ENCODE data around the gene ZNF319.

The ZNF319 gene

GRCh38 chr16:58034774-58035173 lies 34.3 kb upstream of the ZNF319 start:
- Histone ChIP-seq H3K27ac (ENCODE audit: low read length) (no peak overlapping the region), H3K9me3 (ENCODE audit: control insufficient read depth in 1 of 2, low read length in 2 of 2) (no peaks in the 10 kb centered on the region), H3K27me3 (ENCODE audit: low read depth, low read length) (no peaks in the 10 kb centered on the region), H3K4me3 (ENCODE audit: low read depth in 1 of 2, low read length in 2 of 2) (no peak overlapping the region), H3K4me1 (ENCODE audit: control insufficient read depth in 1 of 2, insufficient read depth in 2 of 2, low read length in 2 of 2) (peaks cover 5 to 9% of the 10 kb centered on the region in 2 donors), H3K36me3 (ENCODE audit: control insufficient read depth in 1 of 2, insufficient read depth in 2 of 2, low read length in 2 of 2) (peaks cover 0 to 12% of the 10 kb centered on the region in 2 donors)

- H3K27me3 ChIP-seq (ENCODE audit: low read depth, low read length): no peaks in the 10 kb centered on the region
- no peak overlapping the region for H3K4me3 ChIP-seq (ENCODE audit: low read depth in 1 of 2, low read length in 2 of 2)
- H3K4me1 ChIP-seq (ENCODE audit: control insufficient read depth in 1 of 2, insufficient read depth in 2 of 2, low read length in 2 of 2): peaks cover 5 to 9% of the 10 kb centered on the region in 2 donors
- peaks cover 0 to 7% of the 10 kb centered on the region in 2 donors for H3K36me3 ChIP-seq (ENCODE audit: control insufficient read depth in 1 of 2, insufficient read depth in 2 of 2, low read length in 2 of 2)
- no peak overlapping the region for H3K27ac ChIP-seq (ENCODE audit: low read length)
- no peaks in the 10 kb centered on the region for H3K9me3 ChIP-seq (ENCODE audit: control insufficient read depth in 1 of 2, low read length in 2 of 2)
Measured at GRCh38 chr16:58034128-58034685, 33.7 kb upstream of the ZNF319 start.

DNA sequence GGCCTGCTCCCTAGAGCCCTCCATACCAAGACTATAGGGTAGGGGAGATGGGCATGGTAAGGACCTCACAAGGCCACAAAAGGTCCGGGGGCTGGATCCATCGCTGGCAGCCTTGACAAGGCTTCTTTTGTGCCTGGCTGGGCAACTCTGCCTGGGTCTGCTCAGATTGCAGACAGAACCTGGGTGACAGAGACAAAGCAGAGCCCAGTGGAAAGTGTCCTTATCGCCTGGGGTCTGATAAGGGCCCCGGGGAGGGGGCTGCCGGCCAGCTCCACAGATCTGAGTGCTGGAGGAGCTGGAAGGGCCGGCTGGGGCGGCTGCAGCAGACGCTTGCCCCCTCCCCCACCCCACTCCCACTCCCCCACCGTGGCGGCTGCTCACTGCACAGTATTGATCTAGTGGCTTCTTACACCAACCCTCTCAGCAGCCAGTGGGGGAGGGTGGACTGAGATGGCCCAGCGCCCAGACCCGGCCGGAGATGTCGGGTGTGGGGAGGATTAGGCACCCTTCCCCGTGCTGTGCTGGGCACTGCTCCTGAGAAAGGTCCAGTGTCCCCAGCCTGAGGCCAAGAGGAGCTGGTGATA lies 32.3 kb upstream of the ZNF319 start:
- H3K27ac ChIP-seq (ENCODE audit: low read length): no peak overlapping the region
- peaks cover 5 to 12% of the 10 kb centered on the region in 2 donors for H3K4me1 ChIP-seq (ENCODE audit: control insufficient read depth in 1 of 2, insufficient read depth in 2 of 2, low read length in 2 of 2)
- H3K4me3 ChIP-seq (ENCODE audit: low read depth in 1 of 2, low read length in 2 of 2): no peak overlapping the region

GRCh38 chr16:58031016-58031800 lies 30.7 kb upstream of the ZNF319 start:
- H3K4me3 ChIP-seq (ENCODE audit: low read depth in 1 of 2, low read length in 2 of 2): no peak overlapping the region
- H3K36me3 ChIP-seq (ENCODE audit: control insufficient read depth in 1 of 2, insufficient read depth in 2 of 2, low read length in 2 of 2): no peaks in the 10 kb centered on the region
- no peak overlapping the region for H3K27ac ChIP-seq (ENCODE audit: low read length)
- no peaks in the 10 kb centered on the region for H3K27me3 ChIP-seq (ENCODE audit: low read depth, low read length)
- H3K9me3 ChIP-seq (ENCODE audit: control insufficient read depth in 1 of 2, low read length in 2 of 2): no peaks in the 10 kb centered on the region
- peaks cover 5 to 26% of the 10 kb centered on the region in 2 donors for H3K4me1 ChIP-seq (ENCODE audit: control insufficient read depth in 1 of 2, insufficient read depth in 2 of 2, low read length in 2 of 2)

More for the DNA sequence above, 32.3 kb upstream of the ZNF319 start:
- no peaks in the 10 kb centered on the region for H3K27me3 ChIP-seq (ENCODE audit: low read depth, low read length)
- H3K9me3 ChIP-seq (ENCODE audit: control insufficient read depth in 1 of 2, low read length in 2 of 2): no peaks in the 10 kb centered on the region
- peaks cover 0 to 3% of the 10 kb centered on the region in 2 donors for H3K36me3 ChIP-seq (ENCODE audit: control insufficient read depth in 1 of 2, insufficient read depth in 2 of 2, low read length in 2 of 2)

GRCh38 chr16:58030136-58030840 lies 29.8 kb upstream of the ZNF319 start:
- Histone ChIP-seq H3K4me3 (ENCODE audit: low read depth in 1 of 2, low read length in 2 of 2) (no peak overlapping the region), H3K27ac (ENCODE audit: low read length) (no peak overlapping the region), H3K4me1 (ENCODE audit: control insufficient read depth in 1 of 2, insufficient read depth in 2 of 2, low read length in 2 of 2) (peaks cover 5 to 32% of the 10 kb centered on the region in 2 donors), H3K36me3 (ENCODE audit: control insufficient read depth in 1 of 2, insufficient read depth in 2 of 2, low read length in 2 of 2) (no peaks in the 10 kb centered on the region), H3K9me3 (ENCODE audit: control insufficient read depth in 1 of 2, low read length in 2 of 2) (no peaks in the 10 kb centered on the region), H3K27me3 (ENCODE audit: low read depth, low read length) (no peaks in the 10 kb centered on the region)

DNA sequence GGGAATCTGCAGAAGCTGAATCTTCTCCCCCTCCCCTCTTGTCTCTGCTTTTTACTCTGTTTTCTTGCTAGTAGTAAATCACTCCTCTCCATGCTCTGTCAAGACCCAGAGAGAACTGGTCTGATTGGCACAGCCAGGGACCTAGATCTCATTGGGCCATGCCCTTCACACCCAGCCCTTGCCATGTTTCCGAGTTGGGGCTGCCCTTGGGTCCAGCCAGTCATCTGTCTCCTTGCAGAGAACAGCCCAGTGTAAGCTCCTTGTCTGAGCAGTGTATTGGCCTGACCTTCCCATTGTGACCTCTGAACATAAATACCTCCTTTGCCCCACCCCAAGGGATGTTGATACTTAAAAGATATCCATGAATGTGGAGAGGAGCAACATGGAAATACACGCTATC lies 28.9 kb upstream of the ZNF319 start:
- H3K36me3 ChIP-seq (ENCODE audit: control insufficient read depth in 1 of 2, insufficient read depth in 2 of 2, low read length in 2 of 2): no peaks in the 10 kb centered on the region
- H3K9me3 ChIP-seq (ENCODE audit: control insufficient read depth in 1 of 2, low read length in 2 of 2): no peaks in the 10 kb centered on the region
- no peak overlapping the region for H3K27ac ChIP-seq (ENCODE audit: low read length)
- no peak overlapping the region for H3K4me3 ChIP-seq (ENCODE audit: low read depth in 1 of 2, low read length in 2 of 2)
- no peaks in the 10 kb centered on the region for H3K27me3 ChIP-seq (ENCODE audit: low read depth, low read length)
- H3K4me1 ChIP-seq (ENCODE audit: control insufficient read depth in 1 of 2, insufficient read depth in 2 of 2, low read length in 2 of 2): peaks cover 5 to 40% of the 10 kb centered on the region in 2 donors

GRCh38 chr16:58028541-58029070 lies 28.1 kb upstream of the ZNF319 start:
- Histone ChIP-seq H3K4me3 (ENCODE audit: low read depth in 1 of 2, low read length in 2 of 2) (no peak overlapping the region), H3K9me3 (ENCODE audit: control insufficient read depth in 1 of 2, low read length in 2 of 2) (no peaks in the 10 kb centered on the region), H3K36me3 (ENCODE audit: control insufficient read depth in 1 of 2, insufficient read depth in 2 of 2, low read length in 2 of 2) (no peaks in the 10 kb centered on the region), H3K4me1 (ENCODE audit: control insufficient read depth in 1 of 2, insufficient read depth in 2 of 2, low read length in 2 of 2) (peaks cover 5 to 41% of the 10 kb centered on the region in 2 donors), H3K27ac (ENCODE audit: low read length) (no peak overlapping the region), H3K27me3 (ENCODE audit: low read depth, low read length) (no peaks in the 10 kb centered on the region)

DNA sequence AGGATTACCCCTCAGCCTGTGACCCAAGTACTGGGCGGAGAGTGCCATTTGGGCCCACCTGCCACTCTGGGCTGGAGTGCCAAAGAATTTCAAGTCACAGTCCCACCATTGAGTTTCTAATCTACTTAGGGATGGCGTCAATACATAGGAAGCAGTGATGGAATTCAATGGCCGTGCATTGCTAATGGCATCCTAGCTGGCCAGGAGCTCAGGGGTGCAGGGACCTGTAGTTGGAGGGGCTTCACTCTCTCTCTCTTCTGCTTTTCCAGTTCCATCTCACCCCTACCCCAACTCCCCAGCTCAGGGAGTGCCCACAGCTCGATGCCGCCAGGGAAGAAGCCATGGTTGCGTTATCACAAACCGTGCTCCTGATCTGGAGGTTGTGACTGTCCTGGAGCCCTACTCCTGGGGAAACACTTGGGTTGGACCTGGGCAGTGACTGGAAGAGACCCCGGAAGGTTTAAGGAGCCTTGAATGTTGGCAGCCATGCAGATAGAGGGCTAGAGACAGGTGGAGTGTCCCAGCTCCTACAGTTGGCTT lies 27.5 kb upstream of the ZNF319 start:
- H3K4me1 ChIP-seq (ENCODE audit: control insufficient read depth in 1 of 2, insufficient read depth in 2 of 2, low read length in 2 of 2): peaks cover 10 to 44% of the 10 kb centered on the region in 2 donors
- H3K4me3 ChIP-seq (ENCODE audit: low read depth in 1 of 2, low read length in 2 of 2): peak overlapping the region in 1 of 2 donors; percentile 84
- H3K27ac ChIP-seq (ENCODE audit: low read length): no peak overlapping the region
- no peaks in the 10 kb centered on the region for H3K9me3 ChIP-seq (ENCODE audit: control insufficient read depth in 1 of 2, low read length in 2 of 2)
- H3K36me3 ChIP-seq (ENCODE audit: control insufficient read depth in 1 of 2, insufficient read depth in 2 of 2, low read length in 2 of 2): no peaks in the 10 kb centered on the region
- H3K27me3 ChIP-seq (ENCODE audit: low read depth, low read length): no peaks in the 10 kb centered on the region

DNA sequence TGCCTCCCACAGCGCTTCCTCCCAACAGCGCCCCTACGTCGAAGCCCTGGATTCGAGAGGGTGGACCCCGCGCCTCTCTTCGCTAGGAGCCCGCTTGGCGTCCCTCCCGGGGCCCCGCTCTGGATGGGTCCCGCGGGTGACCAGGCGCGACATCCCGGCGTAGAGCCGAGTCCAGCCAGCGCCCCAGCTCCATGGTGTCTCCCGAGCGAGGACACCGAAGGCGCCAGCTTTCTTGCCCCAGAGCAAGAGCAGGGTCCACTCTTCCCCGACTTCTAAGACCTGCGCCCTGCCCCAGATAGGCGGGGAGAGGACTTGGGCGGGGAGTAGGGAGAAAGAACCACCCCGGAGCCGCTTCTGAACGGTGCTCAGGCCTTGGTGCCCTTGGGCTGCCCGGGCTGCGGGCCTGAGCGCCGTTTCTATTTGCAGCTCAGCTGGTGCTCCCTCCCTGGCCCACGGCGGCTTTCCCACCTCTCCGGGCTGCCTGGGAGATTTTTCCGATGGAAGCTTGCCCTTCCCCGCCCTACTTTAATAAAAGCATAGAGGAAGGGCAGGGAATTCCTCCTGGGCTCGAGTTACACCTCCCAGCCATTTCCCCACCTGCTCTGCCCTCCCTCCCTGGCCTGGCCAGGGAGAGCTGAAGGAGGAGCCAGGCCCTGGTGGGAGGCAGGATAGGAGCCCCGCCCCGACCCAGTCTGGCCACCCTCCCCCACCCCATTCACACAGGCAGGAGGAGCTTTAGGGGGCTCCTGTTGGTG lies 26.9 kb upstream of the ZNF319 start:
- Histone ChIP-seq H3K27ac (ENCODE audit: low read length) (no peak overlapping the region), H3K27me3 (ENCODE audit: low read depth, low read length) (no peaks in the 10 kb centered on the region), H3K9me3 (ENCODE audit: control insufficient read depth in 1 of 2, low read length in 2 of 2) (no peaks in the 10 kb centered on the region), H3K4me3 (ENCODE audit: low read depth in 1 of 2, low read length in 2 of 2) (peak overlapping the region; percentile 55 to 84), H3K4me1 (ENCODE audit: control insufficient read depth in 1 of 2, insufficient read depth in 2 of 2, low read length in 2 of 2) (peaks cover 16 to 45% of the 10 kb centered on the region in 2 donors), H3K36me3 (ENCODE audit: control insufficient read depth in 1 of 2, insufficient read depth in 2 of 2, low read length in 2 of 2) (no peaks in the 10 kb centered on the region)

- H3K9me3 ChIP-seq (ENCODE audit: control insufficient read depth in 1 of 2, low read length in 2 of 2): no peaks in the 10 kb centered on the region
- H3K4me1 ChIP-seq (ENCODE audit: control insufficient read depth in 1 of 2, insufficient read depth in 2 of 2, low read length in 2 of 2): peaks cover 13 to 51% of the 10 kb centered on the region in 2 donors
- H3K27me3 ChIP-seq (ENCODE audit: low read depth, low read length): no peaks in the 10 kb centered on the region
- no peak overlapping the region for H3K27ac ChIP-seq (ENCODE audit: low read length)
- H3K36me3 ChIP-seq (ENCODE audit: control insufficient read depth in 1 of 2, insufficient read depth in 2 of 2, low read length in 2 of 2): no peaks in the 10 kb centered on the region
- H3K4me3 ChIP-seq (ENCODE audit: low read depth in 1 of 2, low read length in 2 of 2): peak overlapping the region; percentile 55 to 84
Measured at GRCh38 chr16:58026705-58027160, 26.3 kb upstream of the ZNF319 start.

Measured in muscle layer of duodenum (tissue), 2 donors.